Osteoblast (primary cell): ENCODE measurements around the gene NOTCH4. TPM values are rescaled to one million over a fixed set of nuclear protein-coding genes. Genes with fewer than 3 reads are reported as not detected.
"Not testable (repeated sequence)": the region's sequence is repeated elsewhere in the genome, so short reads cannot be mapped to it uniquely, and the experiment has no call there.

Experiments used
- DNase-seq: peaks from one replicate; pipeline ENCODE4 v3.0.0; 2011; ENCODE audit warnings: low spot score, mixed read lengths; ENCODE audit not compliant: insufficient read length; ENCODE audit errors: missing footprints
- H2AFZ ChIP-seq: 2 replicates; pipeline ENCODE4 v1.6.0; 2011; ENCODE audit warnings: mild to moderate bottlenecking, low read length
- H3K27ac ChIP-seq: 2 replicates; pipeline ENCODE4 v1.5.1; 2011; ENCODE audit warnings: mild to moderate bottlenecking, low read depth, low read length, moderate library complexity
- H3K27me3 ChIP-seq: 2 replicates; pipeline ENCODE4 v1.6.0; 2012; ENCODE audit warnings: mild to moderate bottlenecking, control low read depth, inconsistent platforms, low read length, moderate library complexity; ENCODE audit not compliant: insufficient read depth
- H3K36me3 ChIP-seq: 2 replicates; pipeline ENCODE4 v1.5.1; 2011; ENCODE audit warnings: mild to moderate bottlenecking, low read length, control low read depth, moderate library complexity; ENCODE audit not compliant: insufficient read depth
- H3K4me1 ChIP-seq: 2 replicates; pipeline ENCODE4 v1.5.1; 2011; ENCODE audit warnings: mild to moderate bottlenecking, low read length, control low read depth, moderate library complexity; ENCODE audit not compliant: insufficient read depth
- H3K4me2 ChIP-seq: 2 replicates; pipeline ENCODE4 v1.6.0; 2011; ENCODE audit warnings: mild to moderate bottlenecking, low read length; ENCODE audit not compliant: insufficient read depth
- H3K4me3 ChIP-seq: fragments of 200-600 bp; sonication (generic); 3 replicates; pipeline ENCODE4 v1.5.1; 2012; ENCODE audit warnings: mild to moderate bottlenecking, low read length, inconsistent platforms; ENCODE audit not compliant: insufficient read depth
- H3K79me2 ChIP-seq: 2 replicates; pipeline ENCODE4 v1.6.0; 2012; ENCODE audit warnings: mild to moderate bottlenecking, low read length, control low read depth, inconsistent platforms; ENCODE audit not compliant: insufficient read depth
- H3K9me3 ChIP-seq: 2 replicates; pipeline ENCODE4 v1.5.1; 2011; ENCODE audit warnings: low read depth, low read length, control low read depth
- H4K20me1 ChIP-seq: 2 replicates; pipeline ENCODE4 v1.6.0; 2012; ENCODE audit warnings: mild to moderate bottlenecking, low read length, control low read depth; ENCODE audit not compliant: insufficient read depth
- total RNA-seq: library from RNA; depleted of rRNA; stranded (reverse); fragments of >200 nt; gene quantifications from 2 replicates; pipeline ENCODE4 v1.2.3, GENCODE V29; 2012
- TF ChIP-seq, protein P1 (sequence below): IDR thresholded peaks from 2 replicates; pipeline ENCODE4 v1.5.1; 2011; ENCODE audit warnings: mild to moderate bottlenecking, low read depth, low read length, moderate library complexity; ENCODE audit errors: extremely low read depth

NOTCH4 gene
- total RNA-seq, 1 donor = 1.1 TPM

DNA sequence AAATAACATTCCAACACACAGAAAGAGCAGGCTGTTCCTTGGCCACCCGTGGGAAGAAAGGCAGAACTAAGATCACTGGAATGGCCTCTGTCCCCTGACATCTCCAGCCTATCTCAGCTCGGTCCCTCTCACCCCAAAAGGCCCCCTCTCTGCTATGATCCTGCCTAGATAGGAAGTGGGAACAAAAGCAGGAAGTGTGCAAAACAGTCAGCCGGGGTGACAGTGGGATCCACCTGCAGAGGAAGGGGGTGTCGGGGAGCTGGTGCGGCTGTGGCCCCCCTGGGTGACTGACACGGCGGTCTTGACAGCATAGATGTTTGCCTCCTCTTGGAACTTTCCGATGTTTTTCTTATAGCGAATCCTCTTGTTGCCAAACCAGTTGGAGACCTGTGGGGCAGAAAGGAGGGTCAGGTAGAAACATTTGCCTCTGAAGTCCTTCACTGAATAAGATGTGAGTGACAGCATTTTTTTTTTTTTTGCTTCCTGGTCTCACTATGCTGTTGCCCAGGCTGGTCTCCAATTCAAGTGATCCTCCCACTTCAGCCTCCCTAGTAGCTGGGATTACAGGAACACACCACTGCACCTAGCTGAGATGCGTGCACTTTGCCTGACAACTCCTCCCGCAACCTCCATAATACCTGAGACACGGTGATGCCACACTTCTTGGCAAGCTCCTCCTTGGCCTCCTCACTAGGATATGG is 36.7 kb downstream of the NOTCH4 start:
- DNase-seq = peak; percentile 15

DNA sequence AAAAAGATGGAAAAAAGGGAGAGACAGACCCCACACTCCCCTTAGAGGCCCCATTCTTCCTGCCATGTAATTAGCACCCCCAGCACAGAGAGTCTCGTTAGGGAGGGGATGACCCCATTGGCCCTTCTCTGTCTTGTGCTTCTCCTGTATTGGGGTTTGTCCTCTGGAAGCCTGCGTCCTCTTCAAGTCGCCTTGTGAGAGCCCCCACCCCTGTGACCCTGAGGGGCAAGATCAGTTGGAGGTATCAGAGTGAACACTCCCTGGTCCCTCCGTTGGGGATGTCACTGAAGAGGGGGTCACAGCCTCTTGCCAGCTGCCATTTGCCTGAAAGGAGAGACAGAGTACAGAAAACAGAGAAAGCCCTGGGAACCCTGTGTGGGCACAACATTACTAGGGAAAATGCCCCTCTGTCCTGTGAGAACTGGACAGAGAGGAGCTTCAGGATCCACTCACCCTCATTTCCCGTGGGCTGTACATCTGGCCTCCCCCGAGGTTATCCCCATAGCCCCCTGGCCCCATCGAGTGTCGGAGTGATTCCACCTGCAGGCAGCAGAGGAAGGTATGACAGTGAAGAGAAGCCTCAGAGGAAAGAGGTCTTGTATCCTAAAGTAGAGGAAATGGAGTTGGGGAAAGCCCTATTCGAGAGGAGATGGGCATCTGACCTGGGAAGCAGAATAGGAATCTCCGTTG is 37.6 kb downstream of the NOTCH4 start:
- H3K4me2 ChIP-seq, H3K4me1 ChIP-seq, H2AFZ ChIP-seq, DNase-seq, H3K4me3 ChIP-seq, H4K20me1 ChIP-seq, H3K9me3 ChIP-seq, H3K27me3 ChIP-seq: not testable (repeated sequence)
- Histone ChIP-seq H3K27ac (peak overlapping the region; percentile 51), H3K36me3 (peaks cover 40% of the 10 kb centered on the region), H3K79me2 (peaks cover 21% of the 10 kb centered on the region)

More for the DNA sequence above, 36.7 kb downstream of the NOTCH4 start:
- no peaks in the 10 kb centered on the region for H3K9me3 ChIP-seq
- peaks cover 5% of the 10 kb centered on the region for H3K4me1 ChIP-seq
- H3K4me3 ChIP-seq = no peak overlapping the region
- H3K27me3 ChIP-seq = no peaks in the 10 kb centered on the region
- H3K79me2 ChIP-seq = peaks cover 21% of the 10 kb centered on the region
- no peaks in the 10 kb centered on the region for H4K20me1 ChIP-seq
- no peak overlapping the region for H3K4me2 ChIP-seq
- peaks cover 40% of the 10 kb centered on the region for H3K36me3 ChIP-seq
- H2AFZ ChIP-seq = no peak overlapping the region
- peak overlapping the region; percentile 51 for H3K27ac ChIP-seq
- TF ChIP-seq, protein P1, sequence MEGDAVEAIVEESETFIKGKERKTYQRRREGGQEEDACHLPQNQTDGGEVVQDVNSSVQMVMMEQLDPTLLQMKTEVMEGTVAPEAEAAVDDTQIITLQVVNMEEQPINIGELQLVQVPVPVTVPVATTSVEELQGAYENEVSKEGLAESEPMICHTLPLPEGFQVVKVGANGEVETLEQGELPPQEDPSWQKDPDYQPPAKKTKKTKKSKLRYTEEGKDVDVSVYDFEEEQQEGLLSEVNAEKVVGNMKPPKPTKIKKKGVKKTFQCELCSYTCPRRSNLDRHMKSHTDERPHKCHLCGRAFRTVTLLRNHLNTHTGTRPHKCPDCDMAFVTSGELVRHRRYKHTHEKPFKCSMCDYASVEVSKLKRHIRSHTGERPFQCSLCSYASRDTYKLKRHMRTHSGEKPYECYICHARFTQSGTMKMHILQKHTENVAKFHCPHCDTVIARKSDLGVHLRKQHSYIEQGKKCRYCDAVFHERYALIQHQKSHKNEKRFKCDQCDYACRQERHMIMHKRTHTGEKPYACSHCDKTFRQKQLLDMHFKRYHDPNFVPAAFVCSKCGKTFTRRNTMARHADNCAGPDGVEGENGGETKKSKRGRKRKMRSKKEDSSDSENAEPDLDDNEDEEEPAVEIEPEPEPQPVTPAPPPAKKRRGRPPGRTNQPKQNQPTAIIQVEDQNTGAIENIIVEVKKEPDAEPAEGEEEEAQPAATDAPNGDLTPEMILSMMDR = no peak

DNA sequence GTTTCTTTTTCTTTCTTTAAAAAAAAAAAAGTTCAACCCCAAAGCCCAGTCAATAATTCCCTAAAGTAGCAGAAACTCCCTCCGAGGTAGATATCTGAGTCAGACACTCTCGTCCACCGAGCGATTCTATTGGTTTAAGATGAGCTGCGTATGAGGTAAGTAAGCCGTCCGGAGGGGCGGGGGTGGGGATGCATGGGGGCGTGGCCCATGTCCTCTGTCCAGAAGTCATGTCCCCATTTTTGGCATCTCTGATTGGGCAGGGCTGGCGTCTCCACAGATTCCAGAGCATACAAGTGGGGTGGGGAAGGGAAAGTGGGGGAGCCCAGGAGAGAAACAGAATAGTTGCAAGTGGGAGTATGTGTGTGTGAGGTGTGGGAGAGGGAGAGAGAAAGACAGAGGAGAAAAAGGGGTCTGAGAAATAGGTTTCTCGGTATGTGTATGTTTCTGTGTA is 38.2 kb downstream of the NOTCH4 start:
- not testable (repeated sequence) for H3K4me3 ChIP-seq

DNA sequence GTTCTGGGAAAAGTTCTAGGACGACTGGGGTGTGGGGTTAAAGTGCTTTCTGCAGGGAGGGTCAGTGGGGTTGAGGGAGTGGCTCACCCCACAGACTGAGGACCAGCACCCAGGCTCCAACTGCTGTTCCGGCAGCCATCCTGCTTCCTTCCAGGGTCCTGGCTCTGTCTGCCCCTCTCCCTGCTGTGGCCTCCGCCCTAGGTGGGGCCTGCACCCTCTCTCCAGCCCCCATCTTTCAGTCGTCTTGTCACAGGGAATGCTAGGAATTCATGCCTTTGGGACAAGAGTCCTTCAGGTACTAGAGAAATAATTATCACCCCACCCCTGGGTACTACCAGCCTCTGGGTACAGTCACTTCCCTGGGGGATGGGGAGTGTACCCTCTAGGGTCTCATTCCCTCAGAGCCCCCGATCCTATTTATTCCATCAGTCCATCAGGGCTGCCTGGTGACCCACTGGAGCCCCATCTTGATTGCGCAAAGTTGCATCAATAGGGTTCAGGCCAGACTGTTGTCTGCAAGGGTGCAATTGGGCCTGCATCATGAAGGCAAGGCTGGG is 39.7 kb downstream of the NOTCH4 start, which contains the start of gene AGER:
Gene AGER, minus strand, starts transcription at position 170 of the 557 bp plus-strand sequence. Its CDS starts 31 bp downstream, at position 139.
- H3K9me3 ChIP-seq = no peaks in the 10 kb centered on the region
- no peak within 1 kb of the TSS for H3K4me3 ChIP-seq
- H4K20me1 ChIP-seq = no peaks in the 10 kb centered on the region
- no peaks in the 10 kb centered on the region for H3K27me3 ChIP-seq
- peaks cover 2% of the 10 kb centered on the region for H3K4me1 ChIP-seq
- TF ChIP-seq, protein P1 = no peak
- DNase-seq = peak; percentile 34
- peak within 1 kb of the TSS; percentile 51 for H3K27ac ChIP-seq
- no peak within 1 kb of the TSS for H2AFZ ChIP-seq
- peaks cover 17% of the 10 kb centered on the region for H3K79me2 ChIP-seq
- H3K36me3 ChIP-seq = peaks cover 54% of the 10 kb centered on the region
- no peak within 1 kb of the TSS for H3K4me2 ChIP-seq

More for the DNA sequence above, 38.2 kb downstream of the NOTCH4 start:
- not testable (repeated sequence) for H3K9me3 ChIP-seq, H4K20me1 ChIP-seq, H2AFZ ChIP-seq, H3K4me1 ChIP-seq, H3K27me3 ChIP-seq, H3K4me2 ChIP-seq
- peak overlapping the region; percentile 51 for H3K27ac ChIP-seq
- DNase-seq = peak; percentile 95
- peaks cover 21% of the 10 kb centered on the region for H3K79me2 ChIP-seq
- H3K36me3 ChIP-seq = peaks cover 45% of the 10 kb centered on the region
